ENCODE data around the gene MACROD2.

- TF ChIP-seq, protein P1, sequence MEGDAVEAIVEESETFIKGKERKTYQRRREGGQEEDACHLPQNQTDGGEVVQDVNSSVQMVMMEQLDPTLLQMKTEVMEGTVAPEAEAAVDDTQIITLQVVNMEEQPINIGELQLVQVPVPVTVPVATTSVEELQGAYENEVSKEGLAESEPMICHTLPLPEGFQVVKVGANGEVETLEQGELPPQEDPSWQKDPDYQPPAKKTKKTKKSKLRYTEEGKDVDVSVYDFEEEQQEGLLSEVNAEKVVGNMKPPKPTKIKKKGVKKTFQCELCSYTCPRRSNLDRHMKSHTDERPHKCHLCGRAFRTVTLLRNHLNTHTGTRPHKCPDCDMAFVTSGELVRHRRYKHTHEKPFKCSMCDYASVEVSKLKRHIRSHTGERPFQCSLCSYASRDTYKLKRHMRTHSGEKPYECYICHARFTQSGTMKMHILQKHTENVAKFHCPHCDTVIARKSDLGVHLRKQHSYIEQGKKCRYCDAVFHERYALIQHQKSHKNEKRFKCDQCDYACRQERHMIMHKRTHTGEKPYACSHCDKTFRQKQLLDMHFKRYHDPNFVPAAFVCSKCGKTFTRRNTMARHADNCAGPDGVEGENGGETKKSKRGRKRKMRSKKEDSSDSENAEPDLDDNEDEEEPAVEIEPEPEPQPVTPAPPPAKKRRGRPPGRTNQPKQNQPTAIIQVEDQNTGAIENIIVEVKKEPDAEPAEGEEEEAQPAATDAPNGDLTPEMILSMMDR (IDR thresholded peaks at IDR 0.05), result no peak
- no peak for TF ChIP-seq POLR2AphosphoS5 (IDR thresholded peaks at IDR 0.05)
- no peak for TF ChIP-seq POLR2A (IDR thresholded peaks at IDR 0.05)
Measured at GRCh38 chr20:15831201-15831600, 1835.9 kb downstream of the MACROD2 start.
